AG09309 (cell line): ENCODE data around the gene CALML6.

Experiments
- DNase-seq: peaks from one replicate; pipeline ENCODE4 v3.0.0-alpha.2; 2010; ENCODE audit warnings: low read depth
- H3K4me3 ChIP-seq: 2 replicates; pipeline ENCODE4 v1.5.1; 2011; ENCODE audit warnings: mild to moderate bottlenecking, low read depth, low read length, moderate library complexity; ENCODE audit not compliant: control insufficient read depth
- TF ChIP-seq, protein P1 (sequence below): IDR thresholded peaks from 2 replicates; pipeline ENCODE4 v1.5.1; 2011; ENCODE audit warnings: mild to moderate bottlenecking, low read depth, low read length, inconsistent platforms; ENCODE audit not compliant: insufficient read depth, control insufficient read depth; ENCODE audit errors: missing control alignments

CALML6 gene

DNA sequence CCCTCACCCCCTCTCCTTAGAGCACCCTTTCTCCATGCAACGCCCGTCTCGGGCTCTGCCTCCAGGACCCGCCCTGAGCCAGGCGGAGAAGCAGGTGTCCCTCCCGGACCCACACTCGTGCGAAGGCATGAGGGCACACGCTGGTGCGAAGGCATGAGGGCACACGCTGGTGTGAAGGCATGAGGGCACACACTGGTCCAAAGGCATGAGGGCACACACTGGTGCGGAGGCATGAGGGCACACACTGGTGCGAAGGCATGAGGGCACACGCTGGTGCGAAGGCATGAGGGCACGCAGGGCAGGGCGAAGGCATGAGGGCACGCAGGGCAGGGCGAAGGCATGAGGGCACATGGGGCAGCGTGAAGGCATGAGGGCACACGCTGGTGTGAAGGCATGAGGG lies 9.8 kb downstream of the CALML6 start:
- DNase-seq = no peak
- H3K4me3 ChIP-seq = no peak overlapping the region
- TF ChIP-seq, protein P1, sequence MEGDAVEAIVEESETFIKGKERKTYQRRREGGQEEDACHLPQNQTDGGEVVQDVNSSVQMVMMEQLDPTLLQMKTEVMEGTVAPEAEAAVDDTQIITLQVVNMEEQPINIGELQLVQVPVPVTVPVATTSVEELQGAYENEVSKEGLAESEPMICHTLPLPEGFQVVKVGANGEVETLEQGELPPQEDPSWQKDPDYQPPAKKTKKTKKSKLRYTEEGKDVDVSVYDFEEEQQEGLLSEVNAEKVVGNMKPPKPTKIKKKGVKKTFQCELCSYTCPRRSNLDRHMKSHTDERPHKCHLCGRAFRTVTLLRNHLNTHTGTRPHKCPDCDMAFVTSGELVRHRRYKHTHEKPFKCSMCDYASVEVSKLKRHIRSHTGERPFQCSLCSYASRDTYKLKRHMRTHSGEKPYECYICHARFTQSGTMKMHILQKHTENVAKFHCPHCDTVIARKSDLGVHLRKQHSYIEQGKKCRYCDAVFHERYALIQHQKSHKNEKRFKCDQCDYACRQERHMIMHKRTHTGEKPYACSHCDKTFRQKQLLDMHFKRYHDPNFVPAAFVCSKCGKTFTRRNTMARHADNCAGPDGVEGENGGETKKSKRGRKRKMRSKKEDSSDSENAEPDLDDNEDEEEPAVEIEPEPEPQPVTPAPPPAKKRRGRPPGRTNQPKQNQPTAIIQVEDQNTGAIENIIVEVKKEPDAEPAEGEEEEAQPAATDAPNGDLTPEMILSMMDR = no peak

DNA sequence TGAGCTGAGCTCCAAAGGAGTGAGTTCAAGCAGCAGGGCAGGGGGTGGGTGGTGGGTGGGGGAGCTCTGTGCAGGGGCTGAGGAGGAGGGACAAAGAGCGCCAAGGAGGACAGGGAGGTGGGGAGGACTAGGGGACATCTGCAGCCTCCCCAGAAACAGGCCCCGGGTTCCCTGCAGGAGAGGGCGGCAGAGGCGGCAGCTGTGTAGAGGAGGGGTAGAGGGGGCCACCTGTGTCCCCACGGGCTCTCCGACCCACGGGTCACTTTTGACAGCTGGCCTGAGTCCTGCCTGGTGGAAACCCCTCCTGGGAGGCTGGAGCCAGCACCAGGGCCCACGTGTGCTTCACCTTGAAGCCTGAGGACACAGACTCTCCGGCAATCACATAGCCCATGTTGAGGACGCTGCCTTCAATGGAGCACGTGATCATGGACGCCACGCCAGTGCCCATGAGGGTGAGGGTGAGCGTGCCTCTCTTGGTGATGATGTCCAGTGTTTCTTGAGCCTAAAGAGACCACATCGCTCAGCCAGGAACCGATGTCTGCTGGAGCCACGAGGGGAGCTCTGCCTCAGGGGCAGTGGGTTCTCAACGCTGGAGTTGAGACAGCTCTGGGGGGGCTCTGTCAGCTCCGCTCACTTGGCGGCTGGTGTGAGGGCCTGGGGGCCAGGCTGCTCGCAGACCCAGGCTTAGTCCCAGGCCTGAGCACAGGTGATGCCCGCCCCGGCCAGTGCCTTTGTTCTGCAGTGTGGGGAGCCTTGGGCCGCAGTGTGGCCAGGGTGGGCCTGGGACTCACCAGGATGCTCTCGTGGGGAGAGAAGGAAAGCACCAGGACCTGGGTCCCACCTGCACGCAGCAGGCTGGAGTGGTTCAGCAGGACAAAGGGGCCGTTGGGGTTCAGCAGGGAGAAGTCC lies 10.6 kb downstream of the CALML6 start:
- TF ChIP-seq, protein P1 = no peak
- DNase-seq = no peak
- no peak overlapping the region for H3K4me3 ChIP-seq

DNA sequence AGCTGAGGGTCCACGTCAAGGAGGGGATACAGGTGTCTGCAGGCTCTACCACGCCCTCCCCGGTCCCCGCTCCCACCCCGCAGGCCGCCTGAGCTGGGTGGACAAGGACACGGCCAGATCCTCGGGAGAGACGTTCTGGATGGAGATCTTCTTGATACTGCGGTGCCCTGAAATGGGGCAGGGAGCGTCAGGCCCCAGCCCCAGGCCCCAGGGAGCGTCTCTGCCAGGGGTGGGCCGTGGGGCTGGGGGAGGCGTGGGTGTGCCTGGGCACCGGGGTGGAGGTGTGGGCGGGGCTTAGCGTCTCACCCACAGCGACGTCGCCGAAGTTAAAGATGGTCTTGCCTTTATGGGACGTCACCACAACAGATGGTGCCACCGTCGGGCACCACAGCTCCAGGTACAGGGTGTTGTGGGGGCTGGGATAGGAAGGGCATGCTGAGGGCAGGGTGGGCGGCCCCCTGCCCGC lies 11.3 kb downstream of the CALML6 start:
- H3K4me3 ChIP-seq = no peak overlapping the region
- no peak for DNase-seq
- TF ChIP-seq, protein P1 = no peak

DNA sequence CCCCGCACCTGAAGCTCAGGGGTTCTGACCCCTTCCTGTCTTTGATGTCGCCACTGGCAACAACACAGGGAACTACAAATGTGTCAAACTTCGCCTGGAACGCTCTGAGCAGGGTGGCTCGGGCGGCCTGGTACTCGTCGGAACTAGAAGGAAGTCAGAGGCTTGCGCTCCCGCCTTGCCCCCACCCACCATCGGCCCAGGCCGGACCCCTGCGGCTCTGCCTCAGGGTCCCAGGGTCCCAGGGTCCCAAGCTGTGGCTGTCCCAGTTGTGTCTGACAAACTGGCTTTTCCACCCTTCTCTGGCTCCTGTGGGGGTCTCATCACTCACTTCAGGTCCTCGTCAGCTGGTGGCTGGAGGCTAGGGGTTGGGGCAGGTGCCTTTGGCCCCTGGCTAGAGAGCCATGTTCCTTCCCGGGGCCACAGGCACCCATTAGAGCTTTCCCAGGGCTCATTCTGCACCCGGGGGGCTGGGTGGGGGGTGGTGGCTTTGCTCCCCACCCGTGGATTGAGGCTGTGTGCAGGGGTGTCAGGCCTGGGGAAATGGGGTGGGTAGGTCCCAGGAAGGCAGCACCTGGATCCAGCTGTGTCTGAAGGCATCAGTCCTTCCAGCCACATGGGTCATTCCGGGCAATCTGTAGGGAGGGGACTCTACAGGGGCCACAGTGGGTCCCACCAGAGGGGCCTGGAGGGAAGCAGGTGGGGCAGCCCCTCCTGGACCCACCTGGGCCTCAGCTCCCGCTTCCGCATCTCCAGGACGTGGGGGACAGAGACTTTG lies 12.0 kb downstream of the CALML6 start:
- TF ChIP-seq, protein P1 = no peak
- H3K4me3 ChIP-seq = no peak overlapping the region
- no peak for DNase-seq

DNA sequence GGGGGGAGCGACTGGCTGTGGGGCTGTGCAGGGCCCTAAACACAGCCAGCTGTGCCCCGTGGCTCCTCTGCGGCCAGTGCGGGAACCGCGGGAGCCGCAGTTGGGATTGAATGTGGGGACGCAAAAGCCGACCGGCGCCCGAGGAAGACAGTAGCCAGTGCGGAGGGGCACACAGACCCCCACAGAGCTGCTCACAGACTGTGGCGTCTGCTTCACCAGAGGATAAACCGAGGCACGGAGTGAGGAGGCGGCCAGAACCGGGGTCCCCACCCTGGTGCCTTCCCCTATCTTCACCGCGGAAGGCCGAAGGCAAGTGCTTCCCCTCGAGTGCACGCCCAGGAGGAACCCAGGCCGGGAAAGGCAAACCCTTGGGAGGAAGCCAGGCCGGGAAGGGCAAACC lies 12.7 kb downstream of the CALML6 start:
- H3K4me3 ChIP-seq = no peak overlapping the region
- TF ChIP-seq, protein P1 = no peak
- DNase-seq = no peak

DNA sequence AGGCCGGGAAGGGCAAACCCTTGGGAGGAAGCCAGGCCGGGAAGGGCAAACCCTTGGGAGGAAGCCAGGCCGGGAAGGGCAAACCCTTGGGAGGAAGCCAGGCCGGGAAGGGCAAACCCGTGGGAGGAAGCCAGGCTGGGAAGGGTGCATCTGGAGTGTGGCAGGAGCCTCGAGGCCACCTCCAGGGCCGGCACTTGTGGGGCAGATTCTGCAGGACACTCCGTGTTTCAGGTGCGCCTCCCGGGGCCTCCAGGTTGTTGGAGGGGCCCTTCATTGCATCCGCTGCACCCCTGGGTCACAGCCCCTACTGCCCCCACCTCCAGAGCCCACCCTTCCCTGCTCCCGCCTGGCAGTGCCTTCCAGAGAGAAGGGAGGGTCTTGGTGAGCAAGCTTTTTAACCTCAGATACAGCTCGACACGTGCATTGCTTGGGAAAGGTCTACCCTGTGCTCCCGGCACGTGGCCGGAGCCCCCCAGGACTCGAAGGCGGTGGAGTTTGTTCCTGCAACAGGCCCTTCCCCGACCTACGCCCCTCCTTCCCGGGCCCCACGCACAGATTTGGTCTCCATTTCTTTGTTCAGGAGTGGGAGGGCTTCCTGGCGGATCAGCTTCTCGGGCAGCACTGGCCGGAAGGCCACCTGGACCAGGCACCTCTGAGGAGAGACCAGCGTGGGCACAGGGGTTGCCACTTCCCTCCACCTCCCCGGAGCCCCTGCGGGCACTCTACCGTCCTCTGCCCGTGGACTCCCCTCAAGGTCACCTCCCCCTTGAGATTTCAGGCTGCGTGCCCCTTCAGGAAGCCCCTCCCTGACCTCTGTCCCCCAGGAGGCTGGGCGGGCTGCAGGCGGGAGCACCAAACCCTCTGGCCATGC lies 13.4 kb downstream of the CALML6 start:
- TF ChIP-seq, protein P1 = no peak
- H3K4me3 ChIP-seq = no peak overlapping the region
- no peak for DNase-seq
